Activated CD4-positive, alpha-beta T cell treated with anti-CD3 and anti-CD28 coated beads, Interleukin-10, Interleukin-2, amounts not matched to agents 100 ng/mL and 50 ng/mL, durations not matched to agents 16 hours and 8 hours (primary cell): ENCODE measurements around the gene DHX35.
"Not testable (repeated sequence)": the region's sequence is repeated elsewhere in the genome, so short reads cannot be mapped to it uniquely, and the experiment has no call there.

Source experiments
- DNase-seq: peaks from one replicate; pipeline ENCODE4 v3.0.0-alpha.2; 2020

Gene DHX35

DNA sequence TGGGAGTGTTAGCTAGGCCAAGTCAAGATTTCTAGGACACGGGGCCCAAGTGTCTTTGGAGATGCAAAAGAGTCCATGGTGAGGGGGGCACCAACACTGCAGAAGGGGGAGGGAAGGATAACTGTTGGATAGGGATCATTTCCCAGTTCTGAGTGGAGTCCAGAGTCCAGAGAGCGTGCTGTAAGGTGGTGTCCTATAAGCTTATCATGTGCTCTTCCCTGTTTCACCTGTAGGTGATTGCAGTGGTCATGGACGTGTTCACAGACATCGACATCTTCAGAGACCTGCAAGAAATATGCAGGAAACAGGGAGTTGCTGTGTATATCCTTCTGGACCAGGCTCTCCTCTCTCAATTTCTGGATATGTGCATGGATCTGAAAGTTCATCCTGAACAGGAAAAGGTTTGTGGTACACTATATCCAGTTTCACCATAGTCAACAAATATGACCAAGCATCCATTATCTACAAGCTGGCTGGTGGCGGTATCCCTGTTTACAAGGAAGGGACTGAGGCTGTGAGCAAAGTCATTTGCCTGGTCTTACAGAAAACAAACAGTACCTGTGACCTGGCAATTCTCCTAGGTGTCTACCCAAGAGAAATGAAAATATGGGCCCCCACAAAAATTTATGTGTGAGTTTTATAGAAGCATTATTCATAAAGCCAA lies 20.3 kb upstream of the DHX35 start:
- no peak for DNase-seq

DNA sequence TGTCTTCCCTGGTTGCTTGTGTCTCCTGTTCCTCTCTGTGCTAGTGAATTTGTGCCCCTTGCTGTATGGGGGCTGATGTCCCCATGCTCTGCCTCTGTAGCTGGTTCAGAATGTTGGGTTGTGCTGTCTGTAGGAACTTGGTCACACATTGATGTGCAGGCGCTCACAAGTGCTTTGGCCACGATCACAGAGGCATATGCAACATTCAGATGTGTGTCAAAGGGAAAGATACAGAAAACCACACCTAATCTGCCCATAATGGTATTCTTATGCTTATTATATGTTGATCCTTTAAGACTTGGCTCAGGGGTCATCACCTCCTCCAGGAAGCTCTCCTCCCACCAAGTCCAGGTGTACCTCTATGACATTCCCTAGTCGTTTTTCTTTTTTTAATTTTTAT lies 17.1 kb upstream of the DHX35 start:
- DNase-seq: no peak

DNA sequence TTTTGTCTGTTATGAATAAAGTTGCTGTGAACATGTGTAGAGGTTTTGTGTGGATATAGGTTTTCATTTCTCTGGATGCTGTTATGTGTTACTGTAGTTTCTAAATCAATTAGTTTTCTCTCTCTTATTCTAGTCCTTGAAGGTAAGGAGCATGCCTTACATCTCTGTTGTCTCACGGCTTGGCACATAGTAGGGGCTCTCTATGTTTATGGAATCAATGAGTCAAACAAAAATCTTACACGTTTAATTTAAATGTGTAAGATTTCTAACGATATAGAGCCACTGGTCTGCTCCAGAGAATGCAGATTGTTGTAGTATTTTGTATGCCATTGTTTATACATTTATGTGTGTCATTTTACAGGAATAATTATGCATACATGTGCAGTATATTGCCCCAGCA lies 15.3 kb upstream of the DHX35 start:
- DNase-seq: no peak

DNA sequence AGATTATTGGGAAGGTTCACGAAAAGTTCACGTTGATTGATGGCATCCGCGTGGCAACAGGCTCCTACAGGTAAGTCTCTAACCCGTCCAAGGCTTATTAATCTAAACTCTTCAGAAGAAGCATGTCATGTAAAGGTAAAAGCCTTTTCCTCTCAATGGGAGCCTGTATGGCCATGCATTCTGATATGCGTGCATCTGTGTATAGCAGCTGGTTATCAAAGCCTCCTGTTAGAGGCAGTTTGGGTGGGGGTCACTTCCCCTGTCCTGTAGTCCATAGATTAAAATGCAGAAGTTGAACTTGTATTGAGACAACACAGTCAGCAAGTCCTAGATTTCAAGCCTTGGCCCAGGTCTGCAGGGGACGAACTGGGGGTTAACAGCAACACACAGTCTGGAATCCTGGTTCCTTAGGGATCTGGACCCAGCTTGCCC lies 14.2 kb upstream of the DHX35 start:
- DNase-seq: no peak

DNA sequence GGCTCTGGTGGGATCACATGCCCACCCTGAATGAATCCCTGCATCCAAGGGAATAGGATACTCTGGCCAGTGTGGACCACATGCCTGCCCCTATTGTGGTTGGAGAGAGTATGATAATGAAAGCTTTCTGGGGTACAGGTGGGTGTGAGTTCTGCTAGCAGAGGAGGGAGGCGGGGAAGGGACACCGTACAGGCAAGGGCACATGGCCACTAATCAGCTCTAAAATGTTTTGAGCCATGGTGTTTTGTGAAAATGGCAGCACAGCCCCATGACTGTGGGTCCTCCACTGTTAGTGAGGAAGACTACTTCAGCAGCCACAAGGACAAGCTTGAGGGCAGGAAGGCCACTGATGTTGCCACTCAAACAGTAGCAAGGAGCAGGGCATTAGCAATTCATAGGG lies 11.9 kb upstream of the DHX35 start:
- no peak for DNase-seq

DNA sequence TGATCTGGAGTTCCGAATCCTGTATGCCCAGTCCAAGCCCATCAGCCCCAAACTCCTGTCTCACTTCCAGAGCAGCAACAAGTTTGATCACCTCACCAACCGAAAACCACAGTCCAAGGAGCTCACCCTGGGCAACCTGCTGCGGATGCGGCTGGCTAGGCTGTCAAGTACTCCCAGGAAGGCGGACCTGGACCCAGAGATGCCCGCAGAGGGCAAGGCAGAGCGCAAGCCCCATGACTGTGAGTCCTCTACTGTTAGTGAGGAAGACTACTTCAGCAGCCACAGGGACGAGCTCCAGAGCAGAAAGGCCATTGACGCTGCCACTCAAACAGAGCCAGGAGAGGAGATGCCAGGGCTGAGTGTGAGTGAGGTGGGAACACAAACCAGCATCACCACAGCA lies 10.5 kb upstream of the DHX35 start:
- no peak for DNase-seq

DNA sequence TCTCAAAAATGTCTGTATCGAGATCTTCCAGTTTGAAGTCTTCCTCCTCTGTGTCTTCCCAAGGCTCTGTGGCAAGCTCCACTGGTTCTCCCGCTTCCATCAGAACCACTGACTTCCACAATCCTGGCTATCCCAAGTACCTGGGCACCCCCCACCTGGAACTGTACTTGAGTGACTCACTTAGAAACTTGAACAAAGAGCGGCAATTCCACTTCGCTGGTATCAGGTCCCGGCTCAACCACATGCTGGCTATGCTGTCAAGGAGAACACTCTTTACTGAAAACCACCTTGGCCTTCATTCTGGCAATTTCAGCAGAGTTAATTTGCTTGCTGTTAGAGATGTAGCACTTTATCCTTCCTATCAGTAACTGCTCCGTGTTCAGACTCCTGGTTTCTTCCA lies 10.0 kb upstream of the DHX35 start:
- no peak for DNase-seq

DNA sequence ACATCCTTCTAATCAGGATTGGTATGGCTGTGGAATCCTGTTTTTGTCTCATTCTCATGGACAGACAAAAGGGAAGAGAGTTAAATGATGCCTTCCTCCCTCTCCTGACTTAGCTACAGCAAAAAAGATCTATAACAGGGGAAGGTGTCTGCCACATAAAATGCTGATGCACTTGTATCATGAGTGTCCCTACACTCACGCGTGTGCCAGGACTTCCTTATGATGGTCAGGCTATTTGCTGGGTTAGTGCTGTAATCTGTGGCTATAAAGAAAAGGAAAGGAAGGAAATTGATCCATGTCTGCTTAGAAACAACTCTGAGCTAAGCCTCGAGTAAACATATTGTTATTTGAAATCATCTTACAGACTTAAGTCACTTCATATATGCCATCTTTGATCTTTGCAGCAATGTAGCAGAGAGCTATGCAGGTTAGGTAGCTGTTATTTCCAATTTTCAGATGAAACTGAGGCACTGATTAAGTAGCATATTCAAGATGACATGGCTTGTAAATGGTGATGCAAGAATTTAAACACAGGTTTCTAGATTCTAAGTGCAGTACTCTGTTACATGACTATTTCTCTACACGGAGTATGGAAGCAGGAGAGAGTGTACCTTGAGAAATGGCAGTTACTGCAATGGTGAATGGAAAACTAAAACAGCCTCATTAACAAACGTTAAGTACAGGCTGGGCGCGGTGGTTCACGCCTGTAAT lies 8.4 kb upstream of the DHX35 start:
- DNase-seq: no peak

DNA sequence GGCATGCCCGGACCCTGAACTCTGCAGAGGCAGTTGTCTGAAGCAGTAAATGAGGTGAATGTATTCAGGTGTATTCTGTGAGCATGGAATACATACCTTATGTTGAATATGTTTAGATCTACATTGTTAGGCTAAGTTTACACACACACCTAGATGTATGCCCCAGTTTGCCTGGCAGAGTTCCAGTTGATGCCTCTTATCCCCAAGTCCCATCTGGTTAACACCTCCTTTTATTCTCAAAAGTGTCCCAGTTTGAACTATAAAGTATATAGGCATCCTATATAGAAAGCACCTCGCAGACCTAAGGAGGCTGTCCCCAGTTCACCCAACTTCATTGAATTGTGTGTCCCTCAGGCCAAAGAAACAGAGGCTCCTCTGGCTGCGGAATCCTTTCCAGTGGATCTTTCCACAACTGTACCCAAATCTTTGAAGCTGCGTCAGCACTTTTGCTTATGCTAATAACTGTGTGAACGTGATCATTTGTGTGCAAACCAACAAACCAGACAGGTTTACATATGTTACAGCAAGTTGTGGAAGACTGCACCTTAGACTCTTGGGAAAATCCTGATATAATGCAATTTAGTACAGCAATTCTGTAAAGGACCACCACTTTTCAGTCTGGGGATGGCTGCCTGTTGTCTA lies 4.8 kb upstream of the DHX35 start:
- no peak for DNase-seq

DNA sequence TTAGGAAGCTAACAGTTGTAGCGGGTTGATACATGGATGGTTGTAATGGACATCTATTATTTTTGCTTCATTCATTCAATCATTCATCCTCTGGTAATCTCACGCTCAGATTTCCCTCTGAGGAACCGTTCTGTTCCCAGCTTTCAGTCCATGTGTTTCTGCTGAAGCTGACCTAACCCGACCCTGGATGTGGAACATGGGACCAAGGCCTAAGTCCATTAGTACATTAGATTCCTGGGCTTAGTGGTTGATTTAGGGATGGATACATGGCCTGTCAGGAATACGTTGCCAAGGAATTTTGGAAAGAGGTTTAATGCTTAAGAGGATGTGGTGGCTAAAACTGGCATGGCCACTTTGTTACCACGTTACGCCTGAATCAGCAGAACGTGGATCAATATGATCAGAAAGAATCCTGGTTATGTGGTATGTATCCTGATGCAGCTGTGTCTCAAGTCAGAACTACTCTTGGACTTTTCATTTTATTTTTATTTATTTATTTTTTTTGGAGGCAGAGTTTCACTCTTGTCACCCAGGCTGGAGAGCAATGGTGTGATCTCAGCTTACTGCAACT lies 4.1 kb upstream of the DHX35 start:
- DNase-seq: no peak

DNA sequence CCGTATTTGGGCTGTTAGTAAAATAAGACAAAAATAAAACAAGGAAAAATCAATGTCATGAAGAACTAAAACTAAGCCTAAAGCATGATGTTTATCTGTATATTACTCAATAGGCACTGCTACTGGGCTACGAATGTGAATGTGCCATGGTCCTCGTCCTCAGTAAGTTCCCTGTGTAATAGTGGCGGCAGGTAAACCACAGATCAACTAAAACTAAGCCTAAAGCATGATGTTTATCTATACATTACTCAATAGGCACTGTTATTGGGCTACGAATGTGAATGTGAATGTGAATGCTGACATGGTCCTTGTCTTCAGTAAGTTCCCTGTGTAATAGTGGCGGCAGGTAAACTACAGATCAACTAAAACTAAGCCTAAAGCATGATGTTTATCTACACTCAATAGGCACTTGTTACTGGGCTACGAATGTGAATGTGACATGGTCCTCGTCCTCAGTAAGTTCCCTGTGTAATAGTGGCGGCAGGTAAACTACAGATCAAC lies 1.9 kb upstream of the DHX35 start:
- not testable (repeated sequence) for DNase-seq

DNA sequence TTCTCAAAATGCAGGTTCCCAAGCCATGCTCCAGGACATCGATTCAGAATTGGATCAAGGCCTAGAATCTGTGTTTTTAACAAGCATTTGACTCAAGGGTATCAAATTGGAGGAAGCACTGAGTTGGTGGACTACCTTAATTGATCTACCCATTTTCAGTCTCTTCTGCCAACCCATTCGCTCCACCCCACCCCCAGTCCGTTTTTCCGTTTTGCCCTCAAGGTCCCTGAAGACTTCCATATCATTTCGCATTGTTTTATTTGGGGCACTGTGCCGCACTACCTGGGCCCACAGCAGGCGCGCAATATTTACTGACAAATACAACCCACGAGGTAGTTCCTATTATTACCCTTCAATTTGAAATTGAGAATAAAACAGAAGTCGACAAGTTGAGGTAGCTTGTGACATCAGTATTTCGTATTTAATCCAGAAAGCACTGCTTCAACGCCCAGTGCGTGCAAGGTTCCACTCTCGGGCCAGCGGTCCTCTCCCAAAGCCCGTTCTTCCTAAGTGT lies 557 bp upstream of the DHX35 start:
- peak; percentile 29 for DNase-seq

DNA sequence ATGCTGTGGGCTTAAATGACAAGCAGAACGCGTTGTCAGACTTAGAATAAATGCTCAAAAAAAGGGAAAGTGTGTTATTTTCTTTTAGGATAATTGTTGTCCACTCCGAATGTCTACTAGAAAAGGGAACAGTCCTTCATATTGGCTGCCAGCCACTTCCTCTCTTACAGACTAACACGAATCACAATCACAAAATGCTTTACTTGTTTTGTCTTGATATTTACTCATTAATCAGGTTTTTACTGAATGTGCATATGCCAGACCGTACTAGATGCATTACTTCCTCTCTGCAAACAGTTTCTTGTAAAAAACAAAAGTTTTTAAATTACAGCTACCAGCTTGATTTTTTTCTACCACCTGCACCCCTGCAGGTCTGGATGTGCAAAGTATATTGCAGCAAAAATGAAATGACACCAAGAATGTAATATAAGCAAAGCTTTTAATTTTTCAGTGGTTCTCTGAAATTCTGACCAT lies 821 bp downstream of the DHX35 start:
- DNase-seq: no peak

DNA sequence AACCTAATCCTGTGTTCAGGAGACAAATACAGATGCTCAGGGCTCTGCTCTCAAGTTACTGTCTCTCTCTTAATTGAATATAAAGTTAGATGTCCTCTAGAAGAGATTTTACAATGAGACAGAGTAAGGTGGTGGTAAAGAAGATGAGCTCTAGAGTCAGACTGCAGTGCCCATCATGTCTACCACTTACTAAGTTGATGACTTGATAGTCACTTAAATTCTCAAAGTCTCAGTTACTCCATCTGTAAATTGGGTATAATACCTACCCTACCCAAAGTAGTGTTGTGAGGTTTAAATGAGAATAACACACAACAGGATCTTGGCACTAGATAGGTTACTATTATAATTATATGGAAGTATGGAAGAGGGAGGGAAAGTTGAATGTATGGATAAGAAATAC lies 1.6 kb downstream of the DHX35 start:
- no peak for DNase-seq

DNA sequence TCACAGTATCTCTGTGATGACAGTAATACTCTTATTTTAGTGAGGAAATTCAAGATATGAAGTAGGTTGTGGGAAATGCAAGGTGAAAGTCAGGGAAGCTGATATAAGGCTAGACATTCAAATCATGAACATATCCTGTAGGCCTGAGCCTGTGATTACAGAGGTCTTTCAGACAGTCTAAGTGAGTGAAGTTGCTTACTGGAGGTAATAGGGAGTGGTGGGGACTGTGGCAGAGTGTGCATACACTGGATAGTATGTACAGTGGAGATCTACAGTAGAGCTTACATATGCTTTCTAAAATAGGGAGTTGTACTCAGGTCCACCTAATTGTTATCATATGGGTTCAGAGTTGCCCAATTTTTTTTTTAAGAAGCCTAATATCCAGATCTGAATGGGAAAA lies 3.1 kb downstream of the DHX35 start:
- no peak for DNase-seq

DNA sequence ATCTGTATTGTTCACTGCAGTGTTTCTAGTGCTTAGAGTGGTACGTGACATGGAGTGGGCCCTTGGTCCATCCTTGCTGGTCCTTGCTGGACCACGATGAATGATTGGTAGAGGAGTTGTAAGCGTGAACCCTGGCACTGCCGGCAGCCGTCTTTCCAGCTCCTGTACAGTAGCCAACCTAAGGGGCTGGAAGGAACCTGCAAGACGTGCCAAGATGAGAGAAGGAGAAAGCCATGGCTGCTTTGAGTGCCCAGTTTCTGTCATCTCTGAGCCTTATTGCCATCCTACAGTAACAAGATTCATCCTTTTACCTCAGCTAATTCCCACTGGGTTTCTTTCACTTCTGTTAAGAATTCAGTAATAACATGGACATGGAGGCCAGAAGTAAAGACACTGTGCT lies 5.9 kb downstream of the DHX35 start:
- DNase-seq: no peak

DNA sequence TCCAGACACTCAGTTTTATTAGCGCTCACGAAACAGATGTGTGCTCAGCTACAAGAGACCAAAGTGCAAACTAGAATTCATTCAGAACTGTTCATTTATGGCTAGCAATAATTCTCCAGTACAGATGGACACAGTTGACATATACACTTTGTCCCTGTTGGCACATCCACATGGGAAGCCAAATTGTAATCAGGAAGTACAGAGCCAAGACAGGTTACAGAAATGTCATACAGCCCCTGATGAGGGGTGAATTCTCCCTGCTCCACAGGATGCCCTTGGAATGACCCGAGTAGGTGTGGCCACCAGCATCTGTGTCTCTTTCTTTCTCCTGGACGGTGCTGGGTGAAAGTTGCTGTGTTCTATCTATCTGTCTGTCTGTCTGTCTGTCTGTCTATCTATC lies 7.6 kb downstream of the DHX35 start:
- DNase-seq: no peak

DNA sequence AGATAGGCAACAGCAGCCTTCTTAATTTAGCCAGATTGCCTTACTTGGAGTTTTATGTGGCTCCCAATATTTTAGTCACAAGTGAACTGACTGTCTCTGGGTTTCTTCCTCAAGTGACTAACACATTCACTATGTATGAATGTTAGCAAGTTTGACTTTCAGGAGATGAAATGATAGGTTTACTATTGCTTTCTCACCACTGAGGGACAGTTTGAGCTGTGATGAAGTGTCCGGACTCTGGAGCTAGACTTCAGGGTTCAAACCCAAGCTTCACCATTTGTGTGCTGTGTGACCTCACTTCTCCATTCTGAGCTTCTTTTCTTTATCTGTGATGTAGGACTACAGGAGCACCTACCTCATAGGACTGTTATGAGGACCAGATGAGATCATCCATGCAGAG lies 8.2 kb downstream of the DHX35 start:
- DNase-seq: no peak

DNA sequence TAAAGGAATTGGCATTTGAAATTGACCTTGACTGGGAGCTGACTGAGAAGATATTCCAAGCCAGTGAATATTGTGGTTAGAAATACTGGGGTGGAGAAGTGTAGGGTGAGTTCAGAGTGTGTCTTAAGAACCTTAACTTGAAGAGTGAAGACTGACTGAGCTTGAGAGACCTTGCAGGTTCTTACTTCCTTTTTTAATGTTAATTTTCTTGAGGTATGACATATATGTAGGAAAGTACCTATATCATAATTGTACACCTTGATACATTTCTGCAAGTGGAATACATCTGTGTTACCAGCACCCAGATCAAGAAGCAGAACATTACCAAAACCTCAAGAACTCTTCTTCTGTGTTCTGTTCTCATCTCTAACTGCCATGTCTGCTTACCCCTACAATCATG lies 11.0 kb downstream of the DHX35 start:
- DNase-seq: no peak

DNA sequence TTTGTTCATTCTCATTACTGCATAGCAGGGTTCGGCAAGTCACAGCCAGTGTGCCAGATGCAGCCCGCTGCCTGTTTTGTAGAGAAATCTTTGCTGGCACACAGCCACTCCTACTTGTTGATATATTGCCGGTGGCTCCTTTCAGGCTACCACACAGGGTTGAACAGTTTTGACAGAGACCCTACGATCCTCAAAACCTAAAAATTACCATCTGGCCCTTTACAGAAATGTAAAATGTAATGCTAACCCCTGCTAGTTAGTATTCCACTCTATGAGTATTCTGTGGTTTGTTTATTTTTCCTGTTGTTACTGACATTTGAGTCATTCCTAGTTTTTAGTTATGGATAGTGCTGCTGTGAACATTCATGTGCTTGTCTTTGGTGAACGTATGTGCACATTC lies 11.5 kb downstream of the DHX35 start:
- no peak for DNase-seq

DNA sequence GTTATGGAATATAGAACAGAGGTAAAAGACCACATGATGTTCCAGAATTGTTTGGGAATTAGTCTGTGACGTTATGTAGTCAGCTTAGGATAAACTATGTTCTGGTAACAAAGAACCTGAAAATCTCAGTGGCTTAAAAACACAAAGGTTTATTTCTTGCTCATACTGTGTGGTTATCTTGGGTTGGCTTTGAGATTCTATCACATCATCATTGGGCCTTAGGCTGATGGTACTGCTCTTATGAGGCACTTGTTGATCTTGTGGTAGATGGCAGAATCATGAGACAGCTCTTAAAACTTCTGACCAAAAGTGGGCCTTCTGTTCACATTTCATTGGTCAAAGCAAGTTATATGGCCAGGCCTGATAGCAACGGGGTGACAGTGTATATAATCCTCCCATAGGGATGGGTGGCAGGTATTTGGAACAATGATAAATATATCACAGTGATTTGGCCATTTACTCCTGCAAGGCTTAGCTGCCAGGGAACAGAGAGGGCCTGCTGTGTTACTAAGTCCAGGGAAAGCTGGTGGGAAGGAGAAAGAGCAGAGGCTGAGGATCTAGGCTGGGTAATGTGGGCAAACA lies 13.5 kb downstream of the DHX35 start:
- peak; percentile 37 for DNase-seq

DNA sequence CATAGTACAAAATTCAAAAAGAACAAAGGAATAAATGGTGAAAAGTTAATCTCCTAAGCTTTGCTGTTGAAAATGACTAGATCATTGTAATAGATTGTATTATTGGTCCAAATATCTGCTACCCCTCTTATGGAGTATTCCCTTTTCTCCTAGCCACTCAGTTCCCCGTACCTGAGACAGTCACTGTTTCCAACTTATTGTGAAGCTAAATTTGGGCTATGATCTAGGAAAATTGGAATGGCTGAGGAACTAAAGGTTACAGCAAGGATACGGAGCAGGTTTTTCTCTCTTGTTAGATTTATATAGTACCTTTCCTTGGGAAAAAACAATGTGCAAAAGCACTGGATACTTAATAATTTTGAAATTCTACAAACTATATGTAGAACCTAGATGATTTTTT lies 17.3 kb downstream of the DHX35 start:
- no peak for DNase-seq

DNA sequence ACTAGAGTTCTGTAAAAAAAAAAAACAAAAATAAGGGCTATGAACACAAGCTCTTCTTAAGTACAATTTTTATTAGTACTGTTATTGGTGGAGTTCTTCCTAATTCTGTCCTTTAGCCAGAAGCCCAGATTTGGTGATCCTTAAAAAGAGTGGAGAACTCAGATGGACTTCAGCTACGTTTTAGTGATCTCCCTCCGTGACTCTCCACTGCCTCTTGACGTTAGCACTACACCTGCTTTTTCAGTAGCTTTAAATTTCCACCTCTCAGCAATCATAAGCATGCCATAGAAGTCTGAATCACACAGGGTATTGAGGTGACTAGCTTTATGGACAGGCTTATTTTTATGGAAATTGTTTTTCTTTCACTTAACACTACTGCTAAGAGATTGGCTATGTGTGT lies 17.7 kb downstream of the DHX35 start:
- DNase-seq: no peak
